GM21576 (cell line): Measurements from ENCODE around the gene DRC7.
"Not testable (repeated sequence)": the region's sequence is repeated elsewhere in the genome, so short reads cannot be mapped to it uniquely, and the experiment has no call there.

ENCODE experiments used
- ATAC-seq: cut with Tn5 transposase; IDR thresholded peaks from one replicate; pipeline ENCODE4 v1.9.1; 2021; ENCODE audit warnings: mild to moderate bottlenecking, moderate library complexity; ENCODE audit not compliant: unreplicated experiment

DRC7 gene

DNA sequence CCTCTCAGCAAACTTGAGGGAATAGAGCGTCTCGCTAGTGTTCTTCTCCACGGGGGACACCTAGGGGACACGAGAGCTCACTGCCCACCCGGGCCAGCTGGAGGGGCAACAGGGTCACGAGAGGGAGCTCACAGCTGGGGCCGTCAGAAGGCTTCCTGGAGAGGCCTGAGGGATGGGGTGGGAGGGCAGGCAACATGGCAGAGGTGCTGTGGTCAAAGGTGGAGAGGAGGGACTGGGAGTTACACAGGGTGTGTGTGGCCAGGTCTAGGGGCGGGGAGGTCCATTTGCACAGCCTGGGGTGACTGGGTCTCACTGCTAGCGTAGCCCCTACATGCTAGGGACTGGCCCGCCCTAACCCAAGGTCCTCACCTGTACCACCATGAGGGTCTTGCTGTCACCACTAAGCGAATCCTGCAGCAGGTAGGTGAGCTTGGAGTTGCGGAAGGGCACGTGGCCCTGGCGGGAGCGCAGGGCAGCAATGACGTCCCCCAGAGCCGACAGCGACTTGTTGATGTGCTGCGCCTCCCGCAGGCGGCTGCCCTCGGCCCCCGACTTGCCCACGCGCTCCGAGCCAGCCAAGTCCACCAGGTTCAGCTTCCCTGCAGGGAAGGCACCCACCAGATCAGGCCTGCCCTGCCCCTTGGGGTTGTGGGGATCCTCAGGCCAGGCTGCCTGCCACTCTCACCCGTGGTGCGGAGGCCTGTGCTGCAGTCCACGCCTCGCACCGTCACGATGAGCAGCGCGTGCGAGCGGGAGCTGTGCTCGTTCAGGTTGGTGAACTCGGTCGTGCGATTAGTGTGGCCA lies 66.0 kb downstream of the DRC7 start:
- ATAC-seq = no peak

DNA sequence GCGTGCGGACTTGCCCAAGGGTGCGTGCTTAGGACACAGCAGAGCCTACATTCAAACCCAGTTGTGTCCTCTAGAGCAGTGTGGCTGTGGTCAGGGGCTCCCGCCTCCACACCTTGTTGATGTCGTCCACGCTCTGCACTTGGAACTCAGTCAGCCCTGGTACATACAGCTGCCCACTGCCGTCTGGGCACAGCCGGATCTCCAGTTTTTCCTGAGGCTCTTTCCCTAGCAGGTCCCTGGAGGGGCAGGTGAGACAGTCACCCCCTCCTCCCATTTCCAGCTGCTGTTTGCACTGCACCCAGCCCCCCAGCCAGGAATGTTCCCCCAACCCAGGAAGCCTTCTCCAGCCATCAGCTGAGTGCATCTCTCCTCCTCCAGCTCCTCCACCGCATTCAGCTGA lies 66.7 kb downstream of the DRC7 start:
- no peak for ATAC-seq

DNA sequence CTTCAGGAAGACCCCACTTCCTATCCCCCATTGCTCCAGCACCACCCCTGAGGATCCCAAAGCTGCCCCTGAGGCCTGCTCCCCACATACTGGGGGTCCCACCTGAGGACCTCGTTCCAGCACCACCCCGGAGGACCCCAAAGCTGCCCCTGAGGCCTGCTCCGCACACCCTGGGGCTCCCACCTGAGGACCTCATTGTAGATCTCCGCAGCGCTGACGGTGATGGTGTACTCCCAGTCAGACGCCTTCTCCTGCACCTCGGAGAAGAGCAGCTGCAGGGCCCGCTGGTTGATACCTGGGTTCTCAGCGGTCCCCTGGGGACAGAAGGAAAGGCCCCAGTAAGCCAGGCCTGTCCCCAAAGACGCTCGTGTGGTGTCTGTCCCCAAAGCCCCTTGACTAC lies 67.4 kb downstream of the DRC7 start:
- ATAC-seq = no peak

DNA sequence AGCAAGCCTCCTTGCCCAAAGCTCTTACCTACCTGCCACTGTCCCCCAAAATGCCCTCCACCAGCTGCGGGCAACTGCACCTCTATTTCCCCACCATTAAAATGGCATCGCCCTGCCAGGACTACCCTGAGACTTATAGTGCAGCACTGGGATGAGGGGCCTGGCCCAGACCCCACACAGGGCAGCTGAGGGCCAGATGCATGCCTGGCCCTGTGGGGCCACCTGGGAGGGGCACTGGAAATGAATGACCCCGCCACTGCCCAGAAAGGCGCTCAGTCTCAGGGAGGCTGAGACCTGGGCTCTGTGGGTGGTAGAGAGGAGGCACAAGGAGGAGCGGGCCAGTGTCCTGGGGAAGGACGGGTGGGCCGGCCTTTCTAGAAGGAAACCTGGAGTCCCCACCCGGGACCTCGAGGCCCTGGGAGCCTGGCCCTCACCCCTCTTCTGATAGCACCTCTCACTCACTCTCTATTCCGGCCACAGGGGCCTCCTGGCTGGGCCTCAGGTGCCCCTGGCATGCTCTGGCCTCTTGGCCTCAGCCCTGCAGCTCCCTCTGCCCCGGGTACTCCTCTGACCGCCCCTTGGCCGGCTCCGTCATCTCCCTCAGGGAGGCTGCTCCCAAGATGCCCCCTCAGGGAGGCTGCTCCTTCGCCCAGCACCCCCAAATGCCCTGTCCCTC lies 67.9 kb downstream of the DRC7 start:
- ATAC-seq = no peak

DNA sequence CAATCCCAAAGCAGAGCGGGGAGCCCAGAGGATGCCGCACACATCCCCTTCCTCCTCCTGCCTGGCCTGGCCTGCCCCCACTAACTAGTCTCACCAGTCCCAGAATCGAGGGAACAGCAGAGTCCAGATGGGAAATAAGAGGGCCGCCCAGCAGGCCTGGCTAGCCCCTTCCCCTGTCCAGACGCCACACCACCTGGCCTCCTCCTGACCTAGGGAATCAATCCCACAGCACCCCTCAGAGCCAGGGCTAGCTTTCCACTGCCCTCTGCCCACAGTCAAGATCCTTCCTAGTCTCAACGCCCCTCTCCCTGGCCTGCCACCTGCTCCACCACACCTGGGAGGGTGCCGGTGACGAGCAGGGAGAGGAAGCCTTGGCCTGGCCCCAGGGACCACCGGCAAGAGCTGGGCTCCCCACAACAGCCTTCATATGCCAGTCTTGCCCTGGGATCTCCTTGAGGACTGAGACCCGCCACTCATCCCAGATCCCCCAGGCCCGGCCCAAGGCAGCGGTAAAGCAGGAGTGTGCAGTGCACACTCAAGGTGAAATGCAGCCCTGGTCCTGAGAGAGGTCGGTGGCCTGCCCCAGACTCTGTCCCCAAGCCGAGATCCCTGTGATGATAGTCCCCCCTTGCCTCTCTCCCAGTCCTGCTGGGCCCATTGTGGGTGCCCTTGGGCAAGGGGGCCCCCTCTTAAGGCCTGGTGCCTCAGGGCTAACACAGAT lies 68.8 kb downstream of the DRC7 start:
- ATAC-seq = no peak

DNA sequence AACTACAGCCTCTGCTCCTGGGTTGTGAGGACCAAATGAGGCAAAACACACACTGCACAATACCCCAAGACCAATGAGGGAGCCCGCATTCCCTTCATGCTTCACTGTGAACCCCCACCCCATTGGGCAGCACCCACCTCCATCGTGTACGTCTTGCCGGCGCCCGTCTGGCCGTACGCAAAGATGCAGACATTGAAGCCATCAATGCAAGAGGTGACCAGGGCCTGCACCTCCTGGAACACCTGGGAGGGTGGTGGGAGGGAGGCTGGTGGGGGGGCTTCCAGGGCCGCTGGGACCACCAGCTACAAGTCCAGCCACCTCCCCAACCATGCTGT lies 69.4 kb downstream of the DRC7 start:
- no peak for ATAC-seq

DNA sequence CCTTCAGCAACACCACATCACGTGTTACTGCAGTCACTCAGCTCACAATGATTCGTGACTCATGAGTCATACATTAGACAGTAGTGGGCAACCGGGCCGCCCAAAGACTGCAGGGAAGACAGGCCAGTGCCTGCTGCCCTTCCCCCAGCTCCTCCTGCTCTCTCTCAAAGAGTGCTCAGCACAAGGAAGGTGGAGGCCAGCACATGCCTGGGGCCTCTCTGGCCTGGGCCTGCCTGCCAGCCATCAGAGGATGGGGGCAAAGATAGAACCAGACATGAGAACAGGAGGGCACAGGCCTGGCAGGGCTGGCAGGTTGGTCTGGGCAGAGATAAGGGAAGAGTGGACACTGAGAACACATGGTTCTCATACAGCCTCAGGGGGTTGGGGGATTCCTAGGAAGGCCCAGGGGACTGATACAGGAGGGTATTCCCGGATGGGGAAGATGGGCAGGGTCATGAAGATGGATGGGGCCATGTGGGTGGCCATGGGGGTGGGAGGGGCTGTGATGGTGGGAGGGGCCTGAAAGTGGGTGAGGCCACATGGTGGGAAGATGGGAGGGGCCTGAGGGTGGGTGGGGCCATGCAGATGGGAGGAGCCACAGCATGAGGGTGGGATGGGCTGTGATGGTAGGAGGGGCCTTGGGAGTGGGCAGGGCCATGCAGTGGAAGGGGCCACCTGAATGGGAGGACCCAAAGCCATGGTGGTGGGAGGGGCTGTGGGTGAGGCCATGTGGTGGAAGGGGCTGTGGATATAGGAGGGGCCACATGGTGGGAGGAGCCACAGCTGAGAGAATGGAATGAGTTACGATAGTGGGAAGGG lies 69.9 kb downstream of the DRC7 start:
- ATAC-seq = no peak

DNA sequence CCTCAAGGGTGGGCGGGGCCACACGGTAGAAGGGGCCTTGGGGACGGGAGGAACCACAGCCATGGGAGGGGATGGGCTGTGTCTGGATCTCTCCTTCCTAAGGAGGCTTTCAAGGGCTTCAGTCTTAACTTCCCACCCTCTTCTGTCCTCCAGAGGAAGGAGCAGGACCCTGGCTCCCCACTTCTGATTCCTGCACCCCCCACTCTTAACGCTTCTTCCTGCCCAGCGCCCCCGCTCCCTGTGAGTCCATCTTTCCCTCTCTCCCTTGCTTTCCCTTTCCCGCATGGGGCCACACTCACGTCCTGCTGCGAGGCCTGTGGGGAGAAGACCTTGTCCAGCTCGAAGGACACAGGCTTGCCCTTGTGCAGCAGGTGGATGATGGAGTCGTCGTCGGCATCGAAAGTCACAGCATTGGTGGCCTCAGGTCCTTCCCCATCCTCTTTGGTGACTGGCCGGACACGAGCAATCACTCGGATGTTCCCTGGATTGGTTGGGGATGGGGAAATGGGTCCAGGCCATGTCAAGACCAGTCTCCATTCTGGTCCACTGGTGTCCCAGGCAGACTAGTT lies 70.6 kb downstream of the DRC7 start:
- no peak for ATAC-seq

DNA sequence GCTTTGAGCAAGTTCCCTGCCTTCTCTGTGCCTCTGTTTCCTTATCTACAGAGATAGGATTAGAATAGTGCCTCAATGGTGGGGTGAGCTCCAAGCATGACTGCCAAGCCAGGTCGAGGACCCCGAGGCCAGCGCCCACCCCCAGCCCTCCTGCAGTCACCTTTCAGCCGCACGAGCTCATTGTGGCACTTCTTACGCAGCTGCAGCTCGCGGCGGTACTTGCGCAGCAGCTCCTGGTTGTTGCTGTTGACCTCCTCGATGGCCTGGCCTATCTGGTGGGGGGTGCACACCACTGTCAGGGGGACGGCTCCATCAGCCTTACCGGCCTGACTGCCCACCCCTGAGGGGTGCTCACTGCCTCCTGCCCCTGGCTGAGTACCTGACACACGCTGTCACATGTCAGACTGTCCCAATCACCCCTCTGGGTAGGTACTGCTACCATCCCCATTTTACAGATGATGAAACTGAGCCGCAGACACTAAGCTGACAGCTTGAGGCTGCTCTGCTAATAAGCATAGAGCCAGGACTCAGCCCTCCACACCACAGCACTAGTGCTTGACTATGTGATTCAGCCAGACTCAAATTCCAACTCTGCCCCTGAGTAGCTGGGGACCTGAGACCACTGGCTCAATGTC lies 72.2 kb downstream of the DRC7 start:
- no peak for ATAC-seq

DNA sequence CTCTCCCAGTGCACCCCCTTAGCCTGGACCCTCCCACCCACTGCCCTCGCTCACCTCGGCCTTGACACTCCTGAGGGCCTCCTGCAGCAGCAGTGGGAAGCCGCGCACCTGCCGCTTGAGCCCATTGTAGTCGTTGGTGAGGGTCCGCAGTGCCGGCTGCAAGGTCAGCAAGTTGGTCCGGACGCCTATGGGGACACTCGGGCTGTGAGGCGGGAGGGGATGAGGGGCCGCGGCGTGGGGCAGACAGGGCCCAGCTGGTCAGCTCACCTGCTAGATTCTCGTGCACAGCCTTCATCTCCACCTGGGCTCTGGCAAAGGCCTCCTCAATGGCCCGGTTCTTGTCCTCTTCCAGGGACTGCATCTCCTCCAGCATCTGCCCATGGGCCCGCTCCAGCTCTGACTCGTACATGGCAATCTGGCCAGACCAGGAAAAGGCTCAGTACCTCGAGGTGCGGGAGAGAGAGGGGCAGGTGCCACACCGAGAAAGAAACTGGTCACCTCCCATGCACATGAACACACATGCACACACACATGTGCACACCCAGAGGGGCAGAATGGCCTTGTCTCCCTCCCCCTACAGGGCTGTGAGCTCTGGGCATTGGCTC lies 75.0 kb downstream of the DRC7 start:
- ATAC-seq = no peak

DNA sequence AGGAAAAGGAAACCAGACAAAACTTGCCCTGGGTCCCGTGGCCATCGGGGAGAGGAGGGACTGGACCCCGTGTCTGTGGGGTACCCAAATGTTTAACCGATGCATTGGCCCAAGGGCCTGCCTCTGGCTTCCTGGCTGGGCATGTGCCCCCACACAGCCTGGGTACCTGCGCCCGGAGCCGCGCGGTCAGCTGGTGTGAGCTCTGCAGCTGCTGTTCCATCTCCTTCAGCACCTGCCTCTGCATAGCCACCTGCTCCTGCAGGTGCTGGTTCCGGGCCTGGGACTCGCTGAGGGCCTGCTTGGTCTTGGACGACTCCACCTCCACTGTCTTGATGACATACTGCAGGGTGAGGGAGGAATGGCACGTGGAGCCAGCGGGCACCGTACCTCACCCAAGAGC lies 75.8 kb downstream of the DRC7 start:
- ATAC-seq = no peak

DNA sequence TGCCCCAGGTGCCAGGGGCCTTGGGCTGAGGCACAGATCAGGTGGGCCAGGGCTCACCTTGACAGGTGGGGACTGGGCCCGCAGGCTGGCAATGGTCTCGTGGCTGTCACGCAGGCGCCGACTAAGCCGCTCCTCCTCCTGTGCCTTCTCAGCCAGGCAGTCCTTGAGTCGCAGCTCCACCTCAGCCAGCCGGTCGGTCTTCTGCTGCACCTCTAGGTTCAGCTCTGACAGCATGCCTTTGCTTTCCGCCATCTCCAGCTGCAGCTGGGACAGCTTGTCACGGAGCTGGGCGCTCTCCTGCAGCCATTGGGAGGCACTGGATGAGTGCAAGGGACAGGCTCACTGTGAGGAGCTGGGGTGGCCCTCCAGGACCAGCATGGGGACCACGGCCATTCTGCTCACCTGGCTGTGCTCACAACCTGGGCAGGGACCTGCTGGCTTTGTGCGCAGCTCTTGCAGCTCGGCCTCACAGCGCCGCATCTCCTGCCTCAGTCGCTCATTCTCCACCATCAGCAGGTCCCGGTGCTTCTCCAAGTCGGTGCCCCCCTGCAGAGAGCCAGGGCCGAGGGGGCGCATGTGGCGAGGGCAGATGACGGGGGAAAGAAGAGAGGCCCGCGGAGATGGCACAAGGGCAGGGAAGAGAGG lies 76.7 kb downstream of the DRC7 start:
- ATAC-seq = no peak

DNA sequence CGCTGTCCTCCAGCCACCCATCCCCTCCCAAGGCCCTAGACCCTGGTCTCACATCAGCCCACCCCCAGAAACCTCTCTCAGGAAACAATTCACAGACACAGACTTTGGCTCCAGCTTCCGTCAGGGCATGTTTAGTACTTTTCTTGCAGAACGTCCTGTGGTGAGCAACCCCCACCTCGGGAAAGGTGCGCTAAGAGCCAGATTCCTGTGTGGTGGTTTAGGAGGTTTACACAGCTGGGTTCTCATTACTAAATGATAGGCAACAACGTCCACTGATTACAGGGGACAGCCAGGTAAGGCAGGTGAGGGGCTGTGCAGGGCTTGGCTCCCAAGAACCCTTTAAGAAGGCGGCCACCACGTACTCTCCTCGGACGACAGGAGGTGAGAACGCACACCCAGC lies 78.4 kb downstream of the DRC7 start:
- no peak for ATAC-seq

DNA sequence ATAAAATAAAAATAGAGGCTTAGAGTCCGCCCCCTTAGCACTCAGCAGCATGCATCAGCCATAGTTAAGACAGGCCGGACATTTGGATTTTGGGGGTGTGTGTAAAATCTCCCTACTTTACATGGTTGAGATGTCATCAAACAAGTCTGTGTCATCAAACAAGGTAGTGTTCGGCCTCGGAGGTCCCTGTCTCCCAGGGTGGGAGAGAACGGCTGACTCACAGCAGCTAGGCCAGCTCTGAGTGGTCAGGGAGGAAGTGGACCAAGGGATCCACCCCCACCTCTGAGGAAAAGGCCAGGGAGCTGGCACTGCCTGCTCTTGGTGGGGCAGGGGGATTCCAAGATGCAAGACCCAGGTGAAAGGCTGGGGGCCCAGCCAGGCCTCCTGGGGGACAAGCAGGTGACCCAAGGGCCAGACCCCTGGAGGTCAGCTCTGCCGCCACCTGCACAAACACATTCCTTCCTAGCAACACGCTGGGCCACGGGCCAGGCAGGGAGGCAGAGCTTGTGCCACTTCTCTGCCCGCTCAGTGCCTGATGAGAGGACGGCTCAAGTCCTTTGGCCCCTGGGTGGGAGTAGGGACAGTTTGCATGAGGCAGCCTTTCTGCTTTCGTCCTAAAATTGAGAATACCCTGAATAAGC lies 79.2 kb downstream of the DRC7 start:
- ATAC-seq = no peak

DNA sequence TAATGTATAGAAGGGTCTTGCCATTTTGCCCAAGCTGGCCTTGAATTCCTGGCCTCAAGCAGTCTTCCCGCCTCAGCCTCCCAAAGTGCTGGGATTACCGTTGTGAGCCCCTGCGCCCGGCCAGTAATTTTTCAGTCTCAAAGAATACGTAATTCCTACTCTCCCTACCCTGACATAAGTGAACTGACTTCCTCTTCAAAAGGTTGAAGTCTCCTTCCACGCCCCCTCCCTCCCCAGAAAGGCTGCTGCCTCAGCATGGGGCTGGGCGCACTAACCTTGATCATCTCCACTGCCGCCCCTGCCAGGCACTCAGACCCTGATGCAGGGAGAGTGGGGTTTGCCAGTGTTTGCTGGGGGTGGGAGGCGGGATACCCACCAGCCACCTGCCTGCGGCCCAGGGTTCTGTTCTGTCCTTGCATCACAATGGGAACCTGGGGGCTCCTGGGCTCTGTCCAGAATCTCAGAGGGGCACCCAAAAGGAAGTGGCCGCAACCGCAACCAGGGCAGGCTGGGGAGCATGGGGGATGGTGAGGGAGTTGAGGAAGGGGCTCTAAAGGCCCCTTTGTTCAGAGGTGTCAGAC lies 80.2 kb downstream of the DRC7 start:
- no peak for ATAC-seq

DNA sequence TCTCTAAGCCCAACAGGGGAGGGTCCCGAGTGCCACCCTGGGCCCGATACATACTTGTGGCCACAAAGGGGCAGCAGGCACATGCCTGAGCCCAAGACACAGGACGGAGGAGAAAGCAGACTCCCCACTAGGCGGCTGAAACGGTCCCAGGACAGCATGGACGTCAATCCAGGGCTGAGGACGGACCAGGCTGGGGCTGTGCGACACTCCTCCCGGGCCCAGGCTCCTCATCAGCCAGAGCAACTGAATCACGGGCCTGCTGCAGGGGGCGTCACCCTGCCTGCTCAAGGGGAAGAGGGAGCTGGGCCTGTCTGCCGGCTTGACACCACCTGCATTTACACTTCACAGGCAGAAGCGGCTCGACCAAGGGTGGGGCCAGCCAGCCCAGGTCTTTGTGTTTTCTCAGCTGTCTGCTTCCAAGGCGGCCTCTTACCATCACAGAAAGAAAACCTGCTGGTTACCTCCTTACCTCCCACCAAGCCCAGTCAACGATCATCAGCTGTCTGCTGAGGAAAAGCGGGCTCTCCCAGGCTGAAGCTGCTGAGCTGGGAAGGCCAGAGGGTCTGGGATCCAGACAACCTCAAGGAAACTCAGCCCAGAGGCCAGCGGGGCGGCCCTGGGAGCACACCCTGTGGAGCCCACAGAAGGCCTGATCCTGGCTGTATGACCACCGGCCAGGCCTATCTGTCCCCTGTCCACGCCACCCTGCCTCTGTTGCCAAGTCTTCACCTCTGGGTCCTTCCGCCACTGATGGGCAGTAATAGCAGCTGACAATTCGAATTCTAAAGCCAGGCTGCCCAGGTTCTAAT lies 81.3 kb downstream of the DRC7 start:
- ATAC-seq = no peak

DNA sequence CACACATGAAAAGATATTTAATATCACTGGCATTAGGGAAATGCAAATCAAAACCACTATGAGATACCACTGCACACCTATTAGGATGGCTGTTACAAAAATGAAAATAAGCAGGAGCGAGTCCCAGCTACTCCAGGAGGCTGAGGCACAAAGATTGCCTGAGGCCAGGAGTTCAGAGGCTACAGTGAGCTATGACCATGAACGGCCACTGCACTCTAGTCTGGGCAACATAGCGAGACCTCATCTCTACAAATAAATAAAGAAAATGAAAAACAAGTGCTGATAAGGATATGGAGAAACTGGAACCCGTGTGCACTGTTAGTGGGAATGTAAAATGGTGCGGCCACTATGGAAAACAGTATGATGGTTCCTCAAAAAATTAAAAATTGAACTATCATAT lies 84.1 kb downstream of the DRC7 start:
- no peak for ATAC-seq

DNA sequence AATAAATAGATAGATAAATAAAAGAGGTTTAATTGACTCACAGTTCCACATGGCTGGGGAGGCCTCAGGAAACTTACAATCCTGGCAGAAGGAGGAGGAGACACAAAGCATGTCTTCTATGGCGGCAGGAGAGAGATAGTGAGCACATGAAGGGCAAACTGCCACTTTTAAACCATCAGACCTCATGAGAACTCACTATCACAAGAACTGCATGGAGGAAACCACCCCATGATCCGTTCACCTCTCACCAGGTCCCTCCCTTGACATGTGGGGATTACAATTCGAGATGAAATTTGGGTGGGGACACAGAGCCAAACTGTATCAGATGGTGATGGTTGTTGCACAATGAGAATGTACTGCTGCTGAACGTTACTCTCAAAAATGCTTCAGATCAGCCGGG lies 85.2 kb downstream of the DRC7 start:
- not testable (repeated sequence) for ATAC-seq
